CD4-positive, alpha-beta T cell treated with Interleukin-17A for 1 hour (primary cell): ENCODE measurements around the gene AIFM3.

ENCODE experiments used
- DNase-seq: peaks from one replicate; pipeline ENCODE4 v3.0.0-alpha.2; 2020

Gene AIFM3

GRCh38 chr22:20976291-20976877, 9.3 kb downstream of the AIFM3 start:
- no peak for DNase-seq

GRCh38 chr22:20977019-20977418, 10.0 kb downstream of the AIFM3 start:
- no peak for DNase-seq

- no peak for DNase-seq
These were observed 10.6 kb downstream of the AIFM3 start for GRCh38 chr22:20977516-20978170.

- DNase-seq = no peak
These were observed 11.4 kb downstream of the AIFM3 start for GRCh38 chr22:20978419-20978818.

- DNase-seq = peak; percentile 74
These were observed 12.3 kb downstream of the AIFM3 start for GRCh38 chr22:20979243-20979809.

- no peak for DNase-seq
These were observed 12.9 kb downstream of the AIFM3 start for GRCh38 chr22:20979940-20980453.

GRCh38 chr22:20980523-20980922, 13.5 kb downstream of the AIFM3 start:
- no peak for DNase-seq

- no peak for DNase-seq
These were observed 14.1 kb downstream of the AIFM3 start for GRCh38 chr22:20980938-20981722.

- DNase-seq = peak; percentile 62
These were observed 14.9 kb downstream of the AIFM3 start, which contains the start of gene LZTR1 for GRCh38 chr22:20981787-20982562. LZTR1 (plus strand) TSS chr22:20982297; CDS start chr22:20982372, 75 bp downstream.

GRCh38 chr22:20982563-20982882, 15.5 kb downstream of the AIFM3 start:
- DNase-seq = no peak

- no peak for DNase-seq
These were observed 16.2 kb downstream of the AIFM3 start for GRCh38 chr22:20983081-20983771.

- no peak for DNase-seq
These were observed 18.7 kb downstream of the AIFM3 start for GRCh38 chr22:20985720-20986119.

GRCh38 chr22:20986365-20986764, 19.3 kb downstream of the AIFM3 start:
- no peak for DNase-seq

GRCh38 chr22:20987375-20987774, 20.3 kb downstream of the AIFM3 start:
- no peak for DNase-seq

- DNase-seq = no peak
These were observed 21.7 kb downstream of the AIFM3 start for GRCh38 chr22:20988573-20989322.

GRCh38 chr22:20989323-20990138, 22.5 kb downstream of the AIFM3 start:
- DNase-seq = no peak

- no peak for DNase-seq
These were observed 23.4 kb downstream of the AIFM3 start for GRCh38 chr22:20990184-20991180.

- no peak for DNase-seq
These were observed 24.4 kb downstream of the AIFM3 start for GRCh38 chr22:20991252-20992055.
